Activated naive CD4-positive, alpha-beta T cell treated with anti-CD3 and anti-CD28 coated beads, Interleukin-2, amount 50 U/mL, for 16 hours (primary cell): ENCODE data around the gene THAP2.
"Not testable (repeated sequence)": the region's sequence is repeated elsewhere in the genome, so short reads cannot be mapped to it uniquely, and the experiment has no call there.

Experiments used
- DNase-seq: peaks from one replicate; pipeline ENCODE4 v3.0.0-alpha.2; 2020

The THAP2 gene

GRCh38 chr12:71664411-71665089, 449 bp downstream of the THAP2 start:
- DNase-seq, result no peak

GRCh38 chr12:71665090-71665463, 976 bp downstream of the THAP2 start:
- DNase-seq, result no peak

- DNase-seq, result no peak
Observed at GRCh38 chr12:71666259-71666658, 2.2 kb downstream of the THAP2 start.

GRCh38 chr12:71671311-71671710, 7.2 kb downstream of the THAP2 start:
- DNase-seq, result no peak

- no peak for DNase-seq
Observed at GRCh38 chr12:71671816-71672215, 7.7 kb downstream of the THAP2 start.

- no peak for DNase-seq
Observed at GRCh38 chr12:71682466-71682865, 18.4 kb downstream of the THAP2 start.

- no peak for DNase-seq
Observed at GRCh38 chr12:71683633-71684032, 19.5 kb downstream of the THAP2 start.

- no peak for DNase-seq
Observed at GRCh38 chr12:71684081-71684480, 20.0 kb downstream of the THAP2 start.

GRCh38 chr12:71685312-71685906, 21.3 kb downstream of the THAP2 start:
- DNase-seq, result no peak

- peak; percentile 84 for DNase-seq
Observed at GRCh38 chr12:71685914-71686657, 22.0 kb downstream of the THAP2 start, which contains the start of gene TMEM19. TMEM19 (plus strand) TSS chr12:71686082; CDS start chr12:71686681, 599 bp downstream.

- DNase-seq, result no peak
Observed at GRCh38 chr12:71686658-71687025, 22.5 kb downstream of the THAP2 start.

- DNase-seq, result not testable (repeated sequence)
Observed at GRCh38 chr12:71687172-71687571, 23.1 kb downstream of the THAP2 start.

GRCh38 chr12:71688961-71689570, 25.0 kb downstream of the THAP2 start:
- DNase-seq, result no peak

GRCh38 chr12:71691504-71692129, 27.5 kb downstream of the THAP2 start:
- DNase-seq, result no peak

GRCh38 chr12:71693126-71693525, 29.0 kb downstream of the THAP2 start:
- no peak for DNase-seq

GRCh38 chr12:71693651-71694050, 29.6 kb downstream of the THAP2 start:
- not testable (repeated sequence) for DNase-seq

GRCh38 chr12:71694099-71694820, 30.2 kb downstream of the THAP2 start:
- DNase-seq, result no peak

- DNase-seq, result no peak
Observed at GRCh38 chr12:71695782-71696181, 31.7 kb downstream of the THAP2 start.

- not testable (repeated sequence) for DNase-seq
Observed at GRCh38 chr12:71702181-71702580, 38.1 kb downstream of the THAP2 start.

GRCh38 chr12:71702590-71702989, 38.5 kb downstream of the THAP2 start:
- DNase-seq, result no peak

GRCh38 chr12:71703206-71703605, 39.1 kb downstream of the THAP2 start:
- DNase-seq, result no peak

- DNase-seq, result no peak
Observed at GRCh38 chr12:71704920-71705319, 40.8 kb downstream of the THAP2 start.
